GM12878 (cell line): ENCODE data around the gene CACNA1D. TPM values are rescaled to one million over a fixed set of nuclear protein-coding genes. Genes with fewer than 3 reads are reported as not detected.

Experiments
- ATAC-seq: fragments of 200-7000 bp; cut with Tn5 transposase; 3 replicates; pipeline ENCODE4 v1.9.1; 2020; ENCODE audit warnings: mild to moderate bottlenecking, moderate library complexity
- BruUV-seq: library from RNA; stranded (reverse); fragments of 400-500 nt; replicated peaks from 2 replicates; lab custom pipeline; 2021; lab: Mats Ljungman, UMichigan
- CTCF ChIA-PET: fragments of 300-600 bp; sonication (Branson Sonifier 250); formaldehyde crosslinking; extraction: SDS; loops from one replicate; lab custom pipeline; 2021; ENCODE audit warnings: inconsistent platforms; lab: Yijun Ruan, JAX
- POLR2A ChIA-PET: fragments of 350-600 bp; formaldehyde crosslinking; extraction: SDS; loops from one replicate; lab custom pipeline; 2021; ENCODE audit warnings: inconsistent platforms; lab: Charles Lee
- RAD21 ChIA-PET: fragments of 300-600 bp; sonication (Branson Sonifier 250); formaldehyde crosslinking; loops from one replicate; lab custom pipeline; 2023; ENCODE audit warnings: antibody characterized with exemption; ENCODE audit not compliant: unreplicated experiment; lab: Charles Lee
- SMC1A ChIA-PET: fragments of 300-600 bp; sonication (Branson Sonifier 250); formaldehyde crosslinking; loops from one replicate; lab custom pipeline; 2023; ENCODE audit not compliant: unreplicated experiment, uncharacterized antibody; lab: Charles Lee
- DNase-seq: peaks from one replicate; pipeline ENCODE4 v3.0.0-alpha.2; 2011; ENCODE audit warnings: low read depth, low spot score
- FAIRE-seq: peaks from 3 replicates; lab custom pipeline; 2011; peaks lifted over from hg19 to GRCh38; lab: Jason Lieb, UNC
- H2AFZ ChIP-seq: 2 replicates; pipeline ENCODE4 v1.6.0; 2011; ENCODE audit warnings: low read depth, low read length, control low read depth; ENCODE audit not compliant: control insufficient read depth
- H3K27ac ChIP-seq: 2 replicates; pipeline ENCODE4 v1.5.1; 2011; ENCODE audit warnings: control low read depth; ENCODE audit not compliant: control insufficient read depth, insufficient read depth
- H3K27me3 ChIP-seq, 2 experiments: replicated peaks in 1 of 2; 2 replicates each; pipeline versions ENCODE4 v1.6.0 to v1.6.1; 2011; ENCODE audit warnings: low read length in 1 of 2; ENCODE audit not compliant: control insufficient read depth in 2 of 2, insufficient read depth in 2 of 2
- H3K36me3 ChIP-seq, 2 experiments: 2 replicates each; pipeline ENCODE4 v1.5.1; 2011; ENCODE audit warnings: low read length in 1 of 2; ENCODE audit not compliant: control insufficient read depth in 2 of 2, insufficient read depth in 2 of 2
- H3K4me1 ChIP-seq: 2 replicates; pipeline ENCODE4 v1.6.1; 2011; ENCODE audit warnings: mild to moderate bottlenecking, low read length, moderate library complexity, mixed read lengths; ENCODE audit not compliant: control insufficient read depth, insufficient read depth
- H3K4me2 ChIP-seq: 2 replicates; pipeline ENCODE4 v1.6.0; 2011; ENCODE audit warnings: control low read depth; ENCODE audit not compliant: control insufficient read depth, insufficient read depth
- H3K4me3 ChIP-seq: fragments of 200-600 bp; sonication (generic); 2 replicates; pipeline ENCODE4 v1.5.1; 2016
- H3K79me2 ChIP-seq: 2 replicates; pipeline ENCODE4 v1.6.0; 2011; ENCODE audit warnings: low read length; ENCODE audit not compliant: control insufficient read depth, insufficient read depth
- H3K9ac ChIP-seq: 2 replicates; pipeline ENCODE4 v1.8.0; 2011; ENCODE audit warnings: low read length, control low read depth, mixed read lengths; ENCODE audit not compliant: control insufficient read depth, insufficient read depth
- H3K9me3 ChIP-seq: replicated peaks from 3 replicates; pipeline ENCODE4 v1.5.1; 2011; ENCODE audit warnings: mild to moderate bottlenecking, low read length; ENCODE audit not compliant: control insufficient read depth, insufficient read depth
- H4K20me1 ChIP-seq: 2 replicates; pipeline ENCODE4 v1.6.0; 2011; ENCODE audit not compliant: control insufficient read depth, insufficient read depth
- CBX5 ChIP-seq: sonication (generic); IDR thresholded peaks from 2 replicates; pipeline ENCODE4 v1.6.1; 2016; ENCODE audit warnings: low read depth, moderate library complexity, mild to moderate bottlenecking, inconsistent platforms
- CHD4 ChIP-seq: fragments of 200-600 bp; sonication (generic); IDR thresholded peaks from 2 replicates; pipeline ENCODE4 v1.6.1; 2016; ENCODE audit warnings: mild to moderate bottlenecking
- CREB1 ChIP-seq: IDR thresholded peaks from 2 replicates; pipeline ENCODE4 v1.6.1; 2012; ENCODE audit warnings: low read depth, mild to moderate bottlenecking, inconsistent platforms
- EED ChIP-seq: sonication (generic); IDR thresholded peaks from 2 replicates; pipeline ENCODE4 v1.6.1; 2016; ENCODE audit warnings: antibody characterized with exemption, low read depth
- EGR1 ChIP-seq, 2 experiments: IDR thresholded peaks; 1 replicate in 1 of 2; 2 replicates in 1 of 2; pipeline ENCODE4 v1.6.1; 2011 to 2012; ENCODE audit warnings: low read depth in 2 of 2, low read length in 2 of 2, borderline replicate concordance in 1 of 2, mild to moderate bottlenecking in 1 of 2, moderate library complexity in 1 of 2
- JUNB ChIP-seq: IDR thresholded peaks from 2 replicates; pipeline ENCODE4 v1.6.1; 2016; ENCODE audit warnings: antibody characterized with exemption, mild to moderate bottlenecking
- KAT2A ChIP-seq: conservative IDR thresholded peaks from 2 replicates; pipeline ENCODE4 v1.6.1; 2011; ENCODE audit warnings: low read depth, low read length; ENCODE audit not compliant: control insufficient read depth
- KLF5 ChIP-seq: fragments of 450-650 bp; IDR thresholded peaks from 2 replicates; pipeline ENCODE4 v1.6.1; 2014; ENCODE audit warnings: mild to moderate bottlenecking; ENCODE audit not compliant: partially characterized antibody
- POU2F2 ChIP-seq: IDR thresholded peaks from 3 replicates; pipeline ENCODE4 v1.6.1; 2011; ENCODE audit warnings: low read depth, mild to moderate bottlenecking, low read length, borderline replicate concordance
- SUZ12 ChIP-seq: fragments of 200-600 bp; sonication (generic); IDR thresholded peaks from one replicate; pipeline ENCODE4 v1.6.1; 2018; ENCODE audit warnings: antibody characterized with exemption, mild to moderate bottlenecking; ENCODE audit not compliant: unreplicated experiment
- ZNF207 ChIP-seq: fragments of 450-650 bp; IDR thresholded peaks from 2 replicates; pipeline ENCODE4 v1.6.1; 2014; ENCODE audit warnings: antibody characterized with exemption, mild to moderate bottlenecking, borderline replicate concordance
- ZNF687 ChIP-seq: fragments of 450-650 bp; IDR thresholded peaks from 2 replicates; pipeline ENCODE4 v1.6.1; 2017; ENCODE audit warnings: mild to moderate bottlenecking, moderate library complexity
- WGBS: methylation state at CpG from one replicate; pipeline ENCODE4 v1.1.6; 2016; ENCODE audit warnings: low lambda C conversion rate; ENCODE audit not compliant: insufficient replicate concordance, insufficient coverage; ENCODE audit errors: missing lambda C conversion rate; 5-methylcytosine and 5-hydroxymethylcytosine counted together
- in situ Hi-C: fragments of 300-500 bp; cut with MboI; formaldehyde crosslinking; loops from 9 replicates; pipeline ENCODE4 v1.14.3; 2018; ENCODE audit warnings: mixed read lengths
- intact Hi-C: fragments of 100-400 bp; cut with micrococcal nuclease; formaldehyde crosslinking; loops from one replicate; pipeline ENCODE4 v1.14.2; 2022; ENCODE audit not compliant: unreplicated experiment
- polyA plus RNA-seq, 11 experiments: library from polyadenylated mRNA; depleted of rRNA in 4 of 11; unstranded in 6 of 11; stranded (reverse) in 5 of 11; fragments of >200 nt; fragmentation: Nextera tagmentation in 4 of 11; fragmentation: Illumina TruSeq in 1 of 11; extraction: Ambion mirVana in 4 of 11; extraction: Trizol in 1 of 11; gene quantifications; 1 replicate in 1 of 11; 2 replicates in 10 of 11; pipeline versions ENCODE4 v1.2.1 to v1.2.3, GENCODE V29; 2011 to 2016; ENCODE audit warnings: inconsistent platforms in 2 of 11, missing spikeins in 2 of 11, low read depth in 1 of 11
- total RNA-seq, 4 experiments: library from RNA; depleted of rRNA in 3 of 4; stranded (reverse); fragments of >200 nt in 3 of 4; fragmentation: Illumina TruSeq in 1 of 4; extraction: Trizol in 1 of 4; gene quantifications; 2 replicates each; pipeline versions ENCODE4 v1.2.1 to v1.2.3, GENCODE V29; 2013 to 2021
- TF ChIP-seq, protein P1 (sequence below): IDR thresholded peaks from 2 replicates; pipeline ENCODE4 v1.6.1; 2011; ENCODE audit warnings: borderline replicate concordance, low read depth, mild to moderate bottlenecking, moderate library complexity, mixed read lengths, low read length; ENCODE audit not compliant: insufficient read depth; ENCODE audit errors: extremely low read length
- TF ChIP-seq, protein P2 (sequence below): IDR thresholded peaks from 2 replicates; pipeline ENCODE4 v1.6.1; 2012; ENCODE audit warnings: low read depth, low read length, improper control_type of control experiment
- TF ChIP-seq, protein P3 (sequence below): IDR thresholded peaks from 2 replicates; pipeline ENCODE4 v1.6.1; 2011; ENCODE audit warnings: low read depth, low read length, improper control_type of control experiment, borderline replicate concordance
- TF ChIP-seq, protein P4 (sequence below): IDR thresholded peaks from 2 replicates; pipeline ENCODE4 v1.6.1; 2011; ENCODE audit warnings: borderline replicate concordance, low read depth, mild to moderate bottlenecking, moderate library complexity, low read length; ENCODE audit not compliant: insufficient read depth, poor library complexity, severe bottlenecking

Gene CACNA1D
- total and polyA plus RNA-seq, 10 of the 15 experiments (the other 5 are each of a cell fraction or from before 2014, with no cell fraction given), result 0.21 to 24.4 (median 1.6) TPM

- no peaks in the 10 kb centered on the region for H3K79me2 ChIP-seq
- RAD21 ChIA-PET, result interaction anchor here (1.0 kb wide), 2 partner anchors 22 to 41 kb away, joined by 3 read pairs; no protein-coding TSS in a partner anchor
- no peaks in the 10 kb centered on the region for H3K27me3 ChIP-seq
- no peak overlapping the region for H3K4me3 ChIP-seq
- H3K9me3 ChIP-seq, result no peaks in the 10 kb centered on the region
- no peak for FAIRE-seq
- H3K27ac ChIP-seq, result no peak overlapping the region
- no peak for ATAC-seq
- intact Hi-C loops, result no loop called here
- H3K4me1 ChIP-seq, result no peaks in the 10 kb centered on the region
- in situ Hi-C loops, result no loop called here
- no peaks in the 10 kb centered on the region for H3K36me3 ChIP-seq
- BruUV-seq, result no TSS peak
- CTCF ChIA-PET, result interaction anchor here (0.8 to 1.6 kb wide), 4 partner anchors 10 to 21 kb away, joined by 4 to 9 read pairs (median 4); no protein-coding TSS in a partner anchor
- SMC1A ChIA-PET, result interaction anchor here (1.0 kb wide), 1 partner anchor 21 kb away, joined by 4 read pairs; no protein-coding TSS in a partner anchor
- DNase-seq, result no peak
- H3K9ac ChIP-seq, result no peak overlapping the region
- POLR2A ChIA-PET, result interaction anchor here (1.3 kb wide), 1 partner anchor 9 kb away, joined by 5 read pairs; no protein-coding TSS in a partner anchor
- no peaks in the 10 kb centered on the region for H4K20me1 ChIP-seq
- no peak overlapping the region for H2AFZ ChIP-seq
- WGBS, result 28% methylated on average over 4 of the region's 5 CpGs
- H3K4me2 ChIP-seq, result no peak overlapping the region
- TF ChIP-seq EGR1 (IDR thresholded peaks at IDR 0.05; ENCODE audit: borderline replicate concordance in 1 of 2, low read depth in 2 of 2, low read length in 2 of 2) (no peak), ZNF207 (no peak), POU2F2 (no peak), SUZ12 (no peak), KAT2A (no peak), CREB1 (no peak), CBX5 (no peak), JUNB (no peak), KLF5 (no peak), EED (no peak), CHD4 (no peak), ZNF687 (no peak)
- TF ChIP-seq, protein P1, sequence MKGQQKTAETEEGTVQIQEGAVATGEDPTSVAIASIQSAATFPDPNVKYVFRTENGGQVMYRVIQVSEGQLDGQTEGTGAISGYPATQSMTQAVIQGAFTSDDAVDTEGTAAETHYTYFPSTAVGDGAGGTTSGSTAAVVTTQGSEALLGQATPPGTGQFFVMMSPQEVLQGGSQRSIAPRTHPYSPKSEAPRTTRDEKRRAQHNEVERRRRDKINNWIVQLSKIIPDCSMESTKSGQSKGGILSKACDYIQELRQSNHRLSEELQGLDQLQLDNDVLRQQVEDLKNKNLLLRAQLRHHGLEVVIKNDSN, result no peak
- TF ChIP-seq, protein P2, sequence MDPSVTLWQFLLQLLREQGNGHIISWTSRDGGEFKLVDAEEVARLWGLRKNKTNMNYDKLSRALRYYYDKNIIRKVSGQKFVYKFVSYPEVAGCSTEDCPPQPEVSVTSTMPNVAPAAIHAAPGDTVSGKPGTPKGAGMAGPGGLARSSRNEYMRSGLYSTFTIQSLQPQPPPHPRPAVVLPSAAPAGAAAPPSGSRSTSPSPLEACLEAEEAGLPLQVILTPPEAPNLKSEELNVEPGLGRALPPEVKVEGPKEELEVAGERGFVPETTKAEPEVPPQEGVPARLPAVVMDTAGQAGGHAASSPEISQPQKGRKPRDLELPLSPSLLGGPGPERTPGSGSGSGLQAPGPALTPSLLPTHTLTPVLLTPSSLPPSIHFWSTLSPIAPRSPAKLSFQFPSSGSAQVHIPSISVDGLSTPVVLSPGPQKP, result no peak
- TF ChIP-seq, protein P3, sequence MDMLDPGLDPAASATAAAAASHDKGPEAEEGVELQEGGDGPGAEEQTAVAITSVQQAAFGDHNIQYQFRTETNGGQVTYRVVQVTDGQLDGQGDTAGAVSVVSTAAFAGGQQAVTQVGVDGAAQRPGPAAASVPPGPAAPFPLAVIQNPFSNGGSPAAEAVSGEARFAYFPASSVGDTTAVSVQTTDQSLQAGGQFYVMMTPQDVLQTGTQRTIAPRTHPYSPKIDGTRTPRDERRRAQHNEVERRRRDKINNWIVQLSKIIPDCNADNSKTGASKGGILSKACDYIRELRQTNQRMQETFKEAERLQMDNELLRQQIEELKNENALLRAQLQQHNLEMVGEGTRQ, result no peak
- TF ChIP-seq, protein P4, sequence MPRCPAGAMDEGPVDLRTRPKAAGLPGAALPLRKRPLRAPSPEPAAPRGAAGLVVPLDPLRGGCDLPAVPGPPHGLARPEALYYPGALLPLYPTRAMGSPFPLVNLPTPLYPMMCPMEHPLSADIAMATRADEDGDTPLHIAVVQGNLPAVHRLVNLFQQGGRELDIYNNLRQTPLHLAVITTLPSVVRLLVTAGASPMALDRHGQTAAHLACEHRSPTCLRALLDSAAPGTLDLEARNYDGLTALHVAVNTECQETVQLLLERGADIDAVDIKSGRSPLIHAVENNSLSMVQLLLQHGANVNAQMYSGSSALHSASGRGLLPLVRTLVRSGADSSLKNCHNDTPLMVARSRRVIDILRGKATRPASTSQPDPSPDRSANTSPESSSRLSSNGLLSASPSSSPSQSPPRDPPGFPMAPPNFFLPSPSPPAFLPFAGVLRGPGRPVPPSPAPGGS, result no peak
These were observed 194.6 kb downstream of the CACNA1D start for GRCh38 chr3:53688989-53689388.
